Thyroid gland (tissue), 4 donors: Measurements from ENCODE around the gene TNFSF13.

ENCODE experiments used
- CTCF ChIP-seq, 6 experiments: fragments of 200-600 bp in 3 of 6; fragments of 450-650 bp in 3 of 6; sonication (generic) in 3 of 6; IDR thresholded peaks; one replicate each; pipeline ENCODE4 v1.5.1; 2016 to 2019; ENCODE audit warnings: antibody characterized with exemption in 6 of 6, mild to moderate bottlenecking in 2 of 6, inconsistent platforms in 1 of 6, moderate library complexity in 1 of 6
- POLR2A ChIP-seq, 2 donors: fragments of 450-650 bp; IDR thresholded peaks; one replicate each; pipeline ENCODE4 v1.6.1; 2017; ENCODE audit warnings: antibody characterized with exemption in 2 of 2, mild to moderate bottlenecking in 2 of 2, moderate library complexity in 1 of 2

- TF ChIP-seq CTCF (IDR thresholded peaks at IDR 0.05) = no peak
- TF ChIP-seq POLR2A (IDR thresholded peaks at IDR 0.05) = peak in 1 of 2 donors; percentile 30
Observed at GRCh38 chr17:7579001-7579833, 20.7 kb downstream of the TNFSF13 start, which contains the start of gene CD68.
